ENCODE measurements around the gene WNT6. TPM values are rescaled to one million over a fixed set of nuclear protein-coding genes. Genes with fewer than 3 reads are reported as not detected.

Gene WNT6
- total RNA-seq, 1 donor from 2014 or later = not detected

DNA sequence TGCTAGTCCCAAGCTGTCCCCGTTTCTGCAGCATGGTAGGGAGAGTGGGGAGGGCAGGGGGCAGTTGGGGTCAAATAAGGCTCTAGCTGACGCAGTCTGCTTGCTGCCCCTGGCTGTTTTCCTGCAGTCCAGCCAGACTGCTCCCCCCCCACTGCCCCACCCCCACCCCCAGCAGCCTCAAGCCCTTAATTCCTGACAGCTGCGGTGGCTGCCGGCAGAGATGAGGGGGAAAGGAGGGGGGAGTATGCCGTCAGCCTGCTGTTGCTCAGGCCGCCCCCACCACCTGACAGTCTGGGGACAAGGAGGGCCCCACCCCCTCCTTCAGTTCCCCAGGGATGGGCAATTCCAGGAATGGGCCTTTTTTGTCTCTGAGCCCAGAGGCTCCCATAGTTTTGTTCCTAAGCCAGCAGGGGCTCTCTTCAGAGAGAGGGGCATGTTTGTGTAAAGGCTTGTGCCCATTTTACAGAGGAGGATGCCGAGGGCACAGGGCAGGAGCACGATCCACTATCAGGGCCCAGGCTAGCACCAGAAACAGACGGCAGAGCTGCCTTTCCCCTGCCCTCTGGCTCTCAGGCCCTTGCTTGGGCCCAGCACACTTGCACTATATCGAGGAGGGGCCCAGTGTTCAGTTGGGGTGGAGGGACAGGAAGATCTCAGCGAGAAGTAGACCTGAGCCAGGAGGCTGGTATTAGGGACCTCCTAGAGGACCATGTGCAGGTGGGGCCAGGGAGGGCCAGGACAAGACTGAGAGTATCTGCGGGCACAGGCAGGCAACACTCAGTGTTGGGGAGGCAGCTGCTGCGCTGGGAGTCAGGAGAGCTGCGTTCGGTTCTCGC, 19.5 kb downstream of the WNT6 start:
- DNase-seq = no peak

DNA sequence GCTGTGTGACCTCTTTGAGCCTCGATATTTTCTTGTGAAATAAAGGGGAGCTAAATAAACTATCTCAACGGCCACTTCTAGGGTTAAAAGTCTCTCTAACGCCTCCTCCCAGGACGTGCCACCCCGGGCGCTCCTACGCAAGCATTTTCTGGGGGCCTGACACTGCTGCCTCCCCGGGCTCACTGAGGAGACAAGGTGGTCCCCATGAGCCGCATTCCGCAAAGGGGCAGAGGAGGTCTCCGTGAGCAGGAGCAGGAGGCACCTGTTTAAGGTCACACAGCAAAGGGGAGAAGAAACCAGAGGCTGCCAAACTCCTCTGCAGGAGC, 20.1 kb downstream of the WNT6 start:
- DNase-seq = no peak

DNA sequence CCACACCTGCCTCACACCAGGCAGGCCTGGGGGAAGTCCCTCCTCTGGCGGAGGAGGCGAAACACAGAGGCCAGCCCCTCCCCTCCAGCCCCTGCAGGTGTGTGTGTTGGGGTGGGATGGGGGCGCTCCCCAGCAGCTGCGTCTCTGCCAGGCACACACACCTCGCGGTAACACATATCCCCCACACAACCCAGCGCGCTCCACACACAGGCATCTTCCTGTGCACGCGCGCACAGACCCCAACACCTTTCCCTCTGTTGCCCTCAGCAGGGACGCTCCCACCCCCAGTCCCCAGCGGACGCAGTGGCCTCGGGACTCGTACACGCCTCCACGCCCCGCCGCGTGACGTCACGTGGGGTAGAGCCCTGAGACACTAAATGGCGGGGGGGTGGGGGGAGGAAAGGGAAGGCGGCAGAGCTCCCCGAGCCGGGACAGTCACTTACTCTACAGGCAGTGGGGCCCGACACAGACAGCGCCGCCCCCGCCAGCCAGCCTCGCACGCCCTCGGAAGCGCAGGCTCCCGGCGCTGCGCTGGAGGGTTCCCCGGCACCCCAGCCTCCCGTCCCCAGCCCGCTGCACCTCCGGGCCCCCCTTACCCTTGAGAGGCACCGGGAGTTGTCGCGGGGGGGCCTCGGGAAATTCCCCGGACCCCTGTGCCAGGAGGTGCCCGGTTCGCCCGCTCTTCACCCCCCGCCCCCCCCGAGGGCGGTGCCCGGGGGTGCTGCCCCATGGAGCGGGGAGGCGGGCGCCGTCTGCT, 20.7 kb downstream of the WNT6 start, which contains the start of gene WNT10A:
TSS of gene WNT10A (plus strand) at position 751 of the 757 bp plus-strand sequence. CDS start 144 bp downstream, outside the sequence.
- no peak for DNase-seq

DNA sequence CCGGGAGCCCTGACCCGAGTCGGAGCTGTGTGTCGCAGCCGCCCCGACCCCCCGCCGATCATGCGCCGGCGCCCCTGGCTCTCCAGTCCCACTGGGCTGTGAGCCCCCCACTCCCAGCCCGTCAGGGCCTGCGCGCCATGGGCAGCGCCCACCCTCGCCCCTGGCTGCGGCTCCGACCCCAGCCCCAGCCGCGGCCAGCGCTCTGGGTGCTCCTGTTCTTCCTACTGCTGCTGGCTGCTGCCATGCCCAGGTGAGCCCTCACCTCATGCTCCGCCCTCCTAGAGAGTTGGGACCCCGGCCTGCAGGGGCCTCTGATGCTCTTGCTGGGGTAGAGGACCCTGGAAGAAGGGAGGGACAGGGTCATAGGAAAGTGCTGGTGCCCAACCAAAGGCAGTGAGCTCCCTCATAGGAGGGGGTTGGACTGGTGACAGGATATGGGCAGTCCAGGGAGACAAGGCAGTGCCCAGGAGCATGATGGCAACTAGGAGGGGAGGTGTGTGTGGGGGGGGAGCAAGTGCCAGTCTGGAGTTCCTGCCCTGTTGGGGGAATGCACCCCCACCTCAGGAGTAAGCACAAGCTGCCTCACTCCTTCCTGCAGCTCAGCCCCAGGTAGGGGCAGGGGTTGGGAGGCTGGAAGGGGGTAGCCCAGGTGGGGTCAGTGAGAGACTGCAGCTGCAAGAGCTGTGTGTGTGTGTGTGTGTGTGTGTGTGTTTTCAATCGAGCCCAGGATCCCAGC, 21.4 kb downstream of the WNT6 start:
- no peak for DNase-seq

DNA sequence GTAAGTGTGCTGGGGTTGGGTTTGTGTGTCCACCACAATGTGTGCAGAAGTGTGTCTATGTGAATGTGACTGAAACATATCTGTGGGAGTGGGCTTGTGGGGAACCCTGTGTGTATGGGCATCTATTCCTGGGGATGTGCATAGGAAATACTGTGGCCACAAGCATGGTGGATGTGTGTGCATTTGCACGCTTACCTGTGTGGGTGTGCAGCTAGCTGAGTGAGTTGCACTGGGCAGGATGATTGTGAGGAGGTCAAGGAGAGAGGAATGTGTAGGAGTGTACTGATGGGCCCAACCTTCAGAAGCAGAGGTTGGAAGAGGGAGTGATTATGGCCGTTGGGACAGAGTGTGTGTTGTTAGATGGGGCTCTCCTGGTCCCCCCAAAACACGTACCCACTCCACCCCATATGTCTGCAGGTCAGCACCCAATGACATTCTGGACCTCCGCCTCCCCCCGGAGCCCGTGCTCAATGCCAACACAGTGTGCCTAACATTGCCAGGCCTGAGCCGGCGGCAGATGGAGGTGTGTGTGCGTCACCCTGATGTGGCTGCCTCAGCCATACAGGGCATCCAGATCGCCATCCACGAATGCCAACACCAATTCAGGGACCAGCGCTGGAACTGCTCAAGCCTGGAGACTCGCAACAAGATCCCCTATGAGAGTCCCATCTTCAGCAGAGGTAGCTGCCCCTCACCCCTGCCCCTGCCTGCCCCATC, 22.3 kb downstream of the WNT6 start:
- DNase-seq = no peak

DNA sequence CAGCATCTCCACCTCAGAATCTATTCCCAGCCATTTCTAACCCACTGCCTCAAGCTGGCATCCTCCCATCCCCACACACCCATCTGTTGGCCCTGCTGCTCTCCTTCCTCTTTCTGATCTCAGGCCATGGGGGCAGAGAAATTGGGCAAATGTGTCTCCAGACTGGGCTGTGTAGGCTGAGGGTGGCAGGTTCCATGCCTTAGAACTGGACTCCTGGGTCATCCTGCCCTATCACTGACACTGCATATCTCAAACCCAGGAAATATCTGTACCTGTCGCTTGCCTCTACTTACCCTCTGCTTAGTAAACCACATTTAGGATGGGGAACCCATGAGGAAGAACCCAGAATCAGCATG, 22.8 kb downstream of the WNT6 start:
- no peak for DNase-seq

DNA sequence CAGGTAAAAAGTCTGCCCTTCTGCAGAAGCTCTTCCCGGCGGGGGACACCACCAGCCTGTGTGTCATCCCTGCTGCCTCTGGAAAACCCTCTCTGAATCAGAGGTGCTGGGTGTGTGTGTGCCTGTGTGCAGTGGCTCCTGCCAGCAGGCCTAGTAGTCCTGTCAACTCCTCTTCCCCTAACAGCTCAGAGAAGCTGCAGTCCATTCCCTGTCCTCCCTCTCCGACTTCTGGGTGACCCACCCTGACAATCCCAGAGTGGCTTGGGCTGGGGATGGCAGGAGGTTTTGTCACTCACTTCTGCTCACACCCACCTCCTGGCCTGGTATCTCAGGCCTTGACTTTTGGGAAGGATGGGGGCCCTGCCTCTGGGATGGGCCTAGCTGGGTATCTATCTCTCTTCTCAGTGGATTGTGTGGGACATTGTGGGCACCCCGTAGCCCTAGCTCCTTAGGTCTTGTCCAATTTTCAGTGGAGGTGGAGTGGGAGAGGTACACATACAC, 23.3 kb downstream of the WNT6 start:
- DNase-seq = no peak

DNA sequence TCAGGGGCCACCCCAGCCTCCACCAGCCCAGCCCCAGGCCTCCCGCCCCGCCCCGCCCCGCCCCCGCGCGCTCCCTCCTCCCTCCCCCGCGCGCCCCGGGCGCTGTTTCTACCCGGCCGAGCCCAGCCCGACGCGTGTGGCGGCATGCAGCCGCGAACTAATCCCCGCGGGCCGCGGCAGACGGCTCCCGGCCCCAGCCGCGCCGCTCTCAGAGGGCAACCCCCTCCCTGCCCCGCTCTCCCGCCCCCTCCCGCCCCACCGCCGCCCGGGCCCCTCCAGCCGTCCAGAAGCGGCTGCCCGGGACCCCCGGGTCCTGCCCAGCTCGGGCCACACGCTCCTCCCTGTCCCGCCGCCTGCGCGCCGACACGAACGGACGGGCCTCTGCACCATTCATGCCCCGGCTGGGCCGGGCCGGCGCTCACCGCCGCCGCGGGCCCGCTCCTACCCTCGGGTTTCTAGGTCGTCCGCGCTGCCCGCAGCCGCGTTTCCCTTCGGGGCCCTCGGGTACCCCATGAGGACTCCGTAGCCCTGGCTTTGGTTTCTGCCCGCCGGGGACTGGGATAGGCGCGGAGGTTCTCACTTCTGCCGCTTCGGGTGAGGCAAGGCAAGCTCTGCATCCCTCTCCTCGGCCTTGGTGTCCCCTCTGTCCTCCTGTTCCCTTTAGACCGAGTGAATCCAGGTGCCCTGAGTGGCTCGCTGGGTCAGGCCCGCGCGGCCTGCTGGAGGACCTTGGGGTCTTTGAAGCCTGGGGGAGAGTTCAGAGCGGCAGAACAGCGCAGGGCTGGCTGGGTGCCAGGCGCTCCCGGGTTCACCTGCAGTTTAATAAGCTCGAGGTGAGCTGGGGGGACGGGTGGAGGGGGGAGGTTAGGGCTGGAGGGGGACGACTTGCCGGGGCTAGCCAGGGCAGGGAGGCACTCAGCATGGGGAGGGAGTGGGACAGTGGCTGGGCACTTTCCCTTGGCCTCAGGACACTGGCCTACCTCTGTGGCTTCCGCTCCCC, 24.2 kb downstream of the WNT6 start:
- no peak for DNase-seq

DNA sequence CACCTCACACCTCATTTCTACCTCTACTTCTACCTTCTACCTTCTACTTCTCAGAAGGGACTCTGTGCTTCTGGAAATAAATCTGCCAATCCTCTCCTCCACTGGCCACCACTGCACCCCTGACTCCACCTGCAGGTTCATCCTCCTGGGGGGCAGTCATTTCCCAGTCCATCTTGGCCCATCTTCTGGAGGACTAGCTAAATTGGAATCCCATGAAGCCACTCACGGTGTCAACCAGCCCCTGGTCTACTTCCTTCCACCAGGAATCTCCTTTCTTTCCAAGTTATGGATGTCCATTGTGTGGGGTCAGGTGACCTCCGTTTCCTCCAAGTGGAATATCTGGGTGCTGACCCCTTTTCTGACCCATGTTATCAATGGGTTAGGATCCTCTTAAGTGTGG, 24.9 kb downstream of the WNT6 start:
- DNase-seq = no peak

DNA sequence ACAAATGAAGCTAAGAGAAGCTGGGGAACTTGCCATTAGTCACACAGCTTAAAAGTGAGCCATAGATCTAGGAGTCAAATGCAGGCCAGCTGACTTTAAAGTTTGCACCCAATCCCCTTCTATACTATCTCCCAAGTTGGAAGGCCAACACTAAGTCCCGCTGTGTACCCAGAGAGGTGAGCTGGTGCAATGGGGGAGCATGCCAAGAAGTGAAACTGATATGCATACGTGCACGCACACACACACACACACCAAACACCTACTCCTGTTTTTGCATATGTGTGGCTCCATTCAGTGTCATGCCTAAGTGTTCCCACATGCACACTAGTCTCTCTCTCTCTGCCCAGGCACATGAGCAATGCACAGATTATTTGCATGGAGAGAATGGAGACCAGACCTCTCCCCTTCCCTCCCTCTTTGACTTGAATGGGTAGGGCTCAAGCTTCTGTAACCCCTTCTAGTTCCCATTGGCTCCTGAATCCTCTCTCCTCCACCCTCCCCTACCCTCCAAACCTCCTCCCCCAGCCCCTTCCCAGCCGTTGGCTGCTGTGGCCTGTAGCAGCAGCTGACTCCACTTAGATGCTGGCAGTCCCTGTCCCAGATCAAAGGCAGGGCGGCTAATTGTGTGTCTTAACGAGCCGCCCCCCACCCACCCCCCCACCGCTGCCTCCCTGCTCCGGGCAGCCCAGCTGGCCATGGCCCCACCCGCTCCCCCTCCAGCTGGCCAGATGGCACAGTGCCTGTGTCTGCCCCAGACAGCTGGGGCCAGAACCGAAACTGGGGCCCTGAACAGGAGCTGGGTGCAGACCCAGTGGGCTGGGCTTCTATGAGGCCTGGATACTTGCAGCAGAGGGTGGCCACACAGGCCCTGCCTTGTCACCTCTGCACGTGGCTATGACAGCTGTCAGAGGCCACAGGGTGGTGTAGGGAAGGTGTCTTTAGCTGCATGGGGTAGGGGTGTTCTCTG, 26.7 kb downstream of the WNT6 start:
- no peak for DNase-seq

DNA sequence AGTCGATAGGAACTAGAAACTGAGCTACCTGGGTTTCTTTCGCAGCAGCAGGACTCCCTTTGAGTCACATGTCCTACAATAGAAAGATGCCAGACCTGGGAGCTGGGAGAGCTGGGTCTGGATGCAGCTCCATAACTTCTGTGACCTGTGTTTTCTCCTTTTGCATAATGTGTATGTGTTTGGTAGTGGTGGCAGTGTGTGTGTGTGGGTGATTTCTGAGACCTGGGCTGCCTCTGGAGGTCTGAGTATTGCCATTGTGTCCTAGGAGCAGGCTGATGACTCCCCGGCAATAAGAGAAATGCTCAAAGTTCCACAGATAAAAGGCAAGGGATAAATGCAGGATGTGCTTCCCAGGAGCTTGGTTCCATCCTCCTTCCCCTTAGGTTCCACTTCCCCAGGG, 27.5 kb downstream of the WNT6 start:
- DNase-seq = no peak

DNA sequence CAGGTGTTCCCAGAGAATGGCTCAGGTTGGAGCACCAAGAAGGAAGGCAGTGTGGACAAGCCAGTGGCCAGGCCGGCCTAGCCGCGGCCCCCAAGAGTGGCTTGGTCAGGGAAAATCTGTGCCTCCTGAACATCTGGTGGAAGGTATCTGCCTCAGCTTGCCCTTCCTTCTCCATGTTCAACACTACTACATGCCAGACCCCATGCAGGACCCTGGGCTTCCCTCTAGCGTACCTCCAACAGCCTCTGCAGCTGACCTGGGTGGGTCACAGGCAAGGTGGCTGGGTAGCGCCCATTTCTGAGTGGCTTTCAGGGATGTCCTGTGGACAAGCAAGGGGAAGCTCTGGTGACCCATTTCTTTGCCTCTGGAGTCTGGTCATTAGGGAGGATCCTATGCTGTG, 28.7 kb downstream of the WNT6 start:
- no peak for DNase-seq

DNA sequence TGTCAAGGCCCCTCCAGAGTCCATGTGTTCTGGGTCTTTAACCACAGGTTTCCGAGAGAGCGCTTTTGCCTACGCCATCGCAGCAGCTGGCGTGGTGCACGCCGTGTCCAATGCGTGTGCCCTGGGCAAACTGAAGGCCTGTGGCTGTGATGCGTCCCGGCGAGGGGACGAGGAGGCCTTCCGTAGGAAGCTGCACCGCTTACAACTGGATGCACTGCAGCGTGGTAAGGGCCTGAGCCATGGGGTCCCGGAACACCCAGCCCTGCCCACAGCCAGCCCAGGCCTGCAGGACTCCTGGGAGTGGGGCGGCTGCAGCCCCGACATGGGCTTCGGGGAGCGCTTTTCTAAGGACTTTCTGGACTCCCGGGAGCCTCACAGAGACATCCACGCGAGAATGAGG, 30.3 kb downstream of the WNT6 start:
- DNase-seq = no peak

DNA sequence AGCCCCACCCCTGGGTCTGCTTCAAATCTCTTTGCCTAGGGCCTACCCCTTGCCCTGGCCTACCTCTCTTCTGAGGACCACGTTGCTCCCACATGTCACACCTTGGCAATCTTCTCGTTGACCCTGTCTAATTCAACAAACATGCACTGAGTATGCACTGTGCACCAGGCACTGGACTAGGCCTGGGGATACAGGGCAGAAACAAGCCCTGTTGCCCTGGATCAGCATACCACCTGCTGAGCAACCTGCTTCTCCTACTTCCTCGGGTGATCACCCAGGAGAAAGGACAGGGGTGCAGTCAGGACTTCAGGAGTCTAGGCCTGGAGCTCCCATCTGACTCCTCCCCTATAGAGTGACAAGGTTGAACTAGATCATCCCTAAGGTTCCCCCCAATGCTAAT, 30.8 kb downstream of the WNT6 start:
- DNase-seq = no peak

DNA sequence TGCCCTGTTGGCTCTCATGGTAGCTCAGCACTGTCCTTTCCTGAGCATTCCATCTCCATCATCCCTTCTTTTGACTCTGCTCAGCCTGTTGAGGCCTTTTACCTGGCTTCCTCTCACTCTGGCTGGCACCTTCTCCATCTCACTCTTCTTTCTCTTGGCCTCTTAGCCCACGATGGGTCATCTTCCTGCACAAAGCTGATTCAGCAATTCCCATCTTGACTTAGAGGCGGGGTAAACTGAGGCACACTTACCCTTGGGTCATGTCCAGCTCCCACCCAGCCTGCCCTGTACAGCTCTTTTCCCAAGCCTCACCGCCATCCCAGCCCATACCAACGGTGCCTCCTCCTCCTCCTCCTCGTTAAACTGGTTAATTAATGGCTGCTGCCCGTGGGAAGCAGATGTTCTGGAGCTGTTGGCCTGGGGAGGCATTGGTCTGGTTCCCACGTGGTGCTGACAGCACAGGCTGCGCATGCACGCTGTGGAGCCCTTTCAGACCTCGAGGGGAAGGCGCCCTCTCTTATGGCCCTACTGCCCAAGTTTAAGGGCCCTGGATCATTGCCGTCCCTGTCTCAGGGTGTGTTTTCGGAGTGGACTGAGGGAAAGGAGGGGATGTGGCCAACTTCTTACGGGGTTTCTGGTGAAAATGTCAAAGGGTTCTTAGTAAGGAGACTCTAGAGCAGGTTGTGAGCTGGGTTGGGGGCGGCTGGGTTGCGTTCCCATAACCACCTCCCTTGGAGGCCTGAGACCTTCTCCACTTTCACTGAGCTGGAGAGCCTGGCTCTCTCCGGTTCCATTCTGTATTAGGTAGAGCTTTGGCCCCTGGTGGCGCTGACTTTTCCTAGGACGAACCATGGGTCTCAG, 31.9 kb downstream of the WNT6 start:
- DNase-seq = no peak

DNA sequence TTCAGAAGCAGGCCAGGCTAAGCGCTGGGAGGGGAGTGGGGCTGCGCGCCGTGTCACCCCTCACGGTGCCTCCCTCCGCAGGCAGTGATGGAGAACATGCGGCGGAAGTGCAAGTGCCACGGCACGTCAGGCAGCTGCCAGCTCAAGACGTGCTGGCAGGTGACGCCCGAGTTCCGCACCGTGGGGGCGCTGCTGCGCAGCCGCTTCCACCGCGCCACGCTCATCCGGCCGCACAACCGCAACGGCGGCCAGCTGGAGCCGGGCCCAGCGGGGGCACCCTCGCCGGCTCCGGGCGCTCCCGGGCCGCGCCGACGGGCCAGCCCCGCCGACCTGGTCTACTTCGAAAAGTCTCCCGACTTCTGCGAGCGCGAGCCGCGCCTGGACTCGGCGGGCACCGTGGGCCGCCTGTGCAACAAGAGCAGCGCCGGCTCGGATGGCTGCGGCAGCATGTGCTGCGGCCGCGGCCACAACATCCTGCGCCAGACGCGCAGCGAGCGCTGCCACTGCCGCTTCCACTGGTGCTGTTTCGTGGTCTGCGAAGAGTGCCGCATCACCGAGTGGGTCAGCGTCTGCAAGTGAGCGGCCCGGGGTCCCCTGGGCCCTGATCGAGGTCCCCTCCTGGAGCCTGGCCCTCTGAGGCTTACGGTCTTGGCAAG, 33.2 kb downstream of the WNT6 start:
- DNase-seq = peak; percentile 68

DNA sequence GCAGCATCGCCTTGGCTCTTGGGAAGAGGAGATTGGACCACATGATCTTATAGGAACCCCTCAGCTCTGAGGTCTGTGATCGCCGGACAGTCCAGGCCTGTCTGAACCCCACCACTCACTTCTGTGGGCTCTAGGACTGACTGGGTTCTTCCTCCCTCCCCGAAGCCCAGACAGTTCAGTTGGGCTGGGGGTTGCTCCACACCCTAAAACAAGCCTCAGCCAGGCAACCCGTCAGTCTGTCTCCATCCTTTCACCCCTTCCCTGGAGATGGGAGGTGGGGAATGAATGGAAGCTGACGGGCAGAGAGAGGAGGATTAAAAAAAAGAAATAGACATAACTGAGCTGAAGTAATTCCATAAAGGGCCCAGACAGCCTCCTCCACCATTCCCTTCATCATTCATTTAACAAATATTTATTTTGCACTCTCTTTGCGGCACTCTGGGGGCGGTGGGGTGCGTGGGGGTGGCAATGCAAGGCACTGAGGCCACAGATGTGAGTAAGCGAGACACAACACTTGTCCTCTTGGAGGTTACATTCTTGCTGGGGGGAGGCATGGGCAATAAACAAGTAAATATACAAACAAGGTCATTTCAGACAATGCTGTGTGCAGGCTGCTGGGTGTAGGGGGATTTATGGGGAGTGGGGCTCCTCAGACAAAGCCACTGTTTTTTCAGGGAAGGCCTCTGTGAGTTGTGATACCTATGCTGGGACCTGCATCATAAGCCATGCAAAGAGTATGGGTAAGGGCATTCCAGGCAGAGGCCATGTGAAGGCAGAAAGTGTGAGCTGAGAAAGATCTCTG, 33.9 kb downstream of the WNT6 start:
- no peak for DNase-seq

Measured in dermis blood vessel endothelial cell (primary cell).